AG08396 (cell line): ENCODE results near the gene MAGEA12.
"Not testable (repeated sequence)": the region's sequence is repeated elsewhere in the genome, so short reads cannot be mapped to it uniquely, and the experiment has no call there.

Source experiments
- DNase-seq: peaks from one replicate; pipeline ENCODE4 v3.0.0; 2012; ENCODE audit warnings: low spot score, mixed read lengths

MAGEA12 gene

GRCh38 chrX:152766562-152766961 lies 33.0 kb downstream of the MAGEA12 start:
- DNase-seq, result not testable (repeated sequence)

GRCh38 chrX:152769549-152770289 lies 36.2 kb downstream of the MAGEA12 start, which contains the start of gene MAGEA6:
MAGEA6 (minus strand) TSS chrX:152769689; CDS start chrX:152767650, 2,039 bp downstream.
- not testable (repeated sequence) for DNase-seq

GRCh38 chrX:152787062-152787461 lies 53.5 kb downstream of the MAGEA12 start:
- not testable (repeated sequence) for DNase-seq
